SK-N-SH (cell line): ENCODE results near the gene DUSP28. TPM values are rescaled to one million over a fixed set of nuclear protein-coding genes. Genes with fewer than 3 reads are reported as not detected.

Source experiments
- CTCF ChIA-PET: fragments of 300-600, 350-600 bp; formaldehyde crosslinking; extraction: SDS; loops from one replicate; lab custom pipeline; 2021; lab: Yijun Ruan, JAX
- POLR2A ChIA-PET: fragments of 350-600 bp; sonication (Branson Sonifier 250); formaldehyde crosslinking; extraction: SDS; loops from one replicate; lab custom pipeline; 2020; ENCODE audit warnings: antibody characterized with exemption, inconsistent platforms; lab: Yijun Ruan, JAX
- DNase-seq: peaks from one replicate; pipeline ENCODE4 v3.0.0; 2012
- H2AFZ ChIP-seq: fragments of 200-600 bp; sonication (generic); 2 replicates; pipeline ENCODE4 v1.8.1; 2016; ENCODE audit warnings: antibody characterized with exemption, mild to moderate bottlenecking, low read depth
- H3F3A ChIP-seq: fragments of 200-600 bp; sonication (generic); replicated peaks from 2 replicates; pipeline ENCODE3; 2016; ENCODE audit warnings: antibody characterized with exemption, mild to moderate bottlenecking; ENCODE audit not compliant: insufficient read depth
- H3K27ac ChIP-seq, 2 experiments: fragments of 200-500 bp in 1 of 2; fragments of 200-600 bp in 1 of 2; sonication (Bioruptor generic) in 1 of 2; sonication (generic), shearing (Covaris generic) in 1 of 2; 2 replicates each; pipeline versions ENCODE4 v1.5.1 to v1.6.1; 2014 to 2016; ENCODE audit warnings: low read depth in 2 of 2, inconsistent platforms in 1 of 2, low read length in 1 of 2, mild to moderate bottlenecking in 1 of 2, mixed read lengths in 1 of 2
- H3K27me3 ChIP-seq: fragments of 200-600 bp; sonication (generic), shearing (Covaris generic); 2 replicates; pipeline ENCODE4 v1.6.1; 2016; ENCODE audit warnings: mixed run types; ENCODE audit not compliant: insufficient read depth
- H3K36me3 ChIP-seq, 2 experiments: fragments of 200-500 bp in 1 of 2; fragments of 200-600 bp in 1 of 2; sonication (Bioruptor generic) in 1 of 2; sonication (generic) in 1 of 2; replicated peaks in 1 of 2; 2 replicates each; pipeline versions ENCODE3 to v1.5.1; 2014 to 2016; ENCODE audit warnings: low read length in 1 of 2, mild to moderate bottlenecking in 1 of 2; ENCODE audit not compliant: insufficient read depth in 2 of 2, control insufficient read depth in 1 of 2
- H3K4me1 ChIP-seq, 2 experiments: fragments of 200-500 bp in 1 of 2; fragments of 200-600 bp in 1 of 2; sonication (Bioruptor generic) in 1 of 2; sonication (generic), shearing (Covaris generic) in 1 of 2; 2 replicates each; pipeline versions ENCODE4 v1.5.1 to v1.6.1; 2014 to 2016; ENCODE audit warnings: low read depth in 1 of 2, low read length in 1 of 2, mixed run types in 1 of 2; ENCODE audit not compliant: insufficient read depth in 2 of 2, control insufficient read depth in 1 of 2
- H3K4me2 ChIP-seq: fragments of 200-600 bp; sonication (generic), shearing (Covaris generic); 2 replicates; pipeline ENCODE4 v1.6.1; 2017; ENCODE audit warnings: mixed run types
- H3K4me3 ChIP-seq, 2 experiments: fragments of 200-500 bp in 1 of 2; fragments of 200-600 bp in 1 of 2; sonication (Bioruptor generic) in 1 of 2; sonication (generic), shearing (Covaris generic) in 1 of 2; 2 replicates each; pipeline versions ENCODE4 v1.5.1 to v1.8.1; 2014 to 2016; ENCODE audit warnings: low read depth in 2 of 2, inconsistent platforms in 1 of 2, low read length in 1 of 2, mild to moderate bottlenecking in 1 of 2, mixed read lengths in 1 of 2, moderate library complexity in 1 of 2
- H3K79me2 ChIP-seq: fragments of 200-600 bp; sonication (generic); 2 replicates; pipeline ENCODE4 v1.8.1; 2017; ENCODE audit warnings: mild to moderate bottlenecking; ENCODE audit not compliant: insufficient read depth
- H3K9ac ChIP-seq: fragments of 200-600 bp; sonication (generic); 2 replicates; pipeline ENCODE4 v1.6.1; 2017; ENCODE audit warnings: mixed run types
- H3K9me2 ChIP-seq: fragments of 200-600 bp; sonication (generic); 2 replicates; pipeline ENCODE4 v1.6.1; 2017; ENCODE audit warnings: mixed run types
- H3K9me3 ChIP-seq: fragments of 200-600 bp; sonication (generic); 2 replicates; pipeline ENCODE4 v1.6.1; 2017; ENCODE audit warnings: mixed run types, mild to moderate bottlenecking, moderate library complexity
- H4K20me1 ChIP-seq: fragments of 200-600 bp; sonication (generic); 2 replicates; pipeline ENCODE4 v1.6.1; 2017; ENCODE audit warnings: mild to moderate bottlenecking, mixed run types; ENCODE audit not compliant: insufficient read depth
- ELF1 ChIP-seq: IDR thresholded peaks from 2 replicates; pipeline ENCODE4 v1.4.0; 2012
- EP300 ChIP-seq, 2 experiments: IDR thresholded peaks; 2 replicates each; pipeline versions ENCODE4 v1.4.0 to v1.6.1; 2012; ENCODE audit warnings: borderline replicate concordance in 1 of 2, low read depth in 1 of 2, low read length in 1 of 2
- EZH2phosphoT487 ChIP-seq: fragments of 200-600 bp; sonication (generic); IDR thresholded peaks from 2 replicates; pipeline ENCODE4 v1.6.1; 2017; ENCODE audit warnings: low read depth, mixed run types, mild to moderate bottlenecking, antibody characterized with exemption, moderate library complexity, borderline replicate concordance
- FOSL2 ChIP-seq: IDR thresholded peaks from 2 replicates; pipeline ENCODE4 v1.4.0; 2012; ENCODE audit warnings: low read depth, mild to moderate bottlenecking, moderate library complexity, borderline replicate concordance
- GATA2 ChIP-seq: sonication (generic); formaldehyde crosslinking; IDR thresholded peaks from 2 replicates; pipeline ENCODE4 v1.5.0; 2020; ENCODE audit warnings: mild to moderate bottlenecking, missing genetic modification reagents
- JUND ChIP-seq: IDR thresholded peaks from 2 replicates; pipeline ENCODE4 v1.4.0; 2012
- MEF2A ChIP-seq: IDR thresholded peaks from 2 replicates; pipeline ENCODE4 v1.4.0; 2012; ENCODE audit warnings: low read depth, borderline replicate concordance
- MXI1 ChIP-seq: IDR thresholded peaks from 2 replicates; pipeline ENCODE4 v1.6.1; 2012; ENCODE audit warnings: mild to moderate bottlenecking, low read depth, low read length, improper control_type of control experiment
- NFIC ChIP-seq: IDR thresholded peaks from 2 replicates; pipeline ENCODE4 v1.4.0; 2012; ENCODE audit warnings: borderline replicate concordance
- NRF1 ChIP-seq: IDR thresholded peaks from 2 replicates; pipeline ENCODE4 v1.6.1; 2012; ENCODE audit warnings: low read depth, mild to moderate bottlenecking, low read length
- POLR2AphosphoS5 ChIP-seq: IDR thresholded peaks from 2 replicates; pipeline ENCODE4 v1.6.1; 2012; ENCODE audit warnings: low read depth, low read length
- REST ChIP-seq: IDR thresholded peaks from 2 replicates; pipeline ENCODE4 v1.6.1; 2012; ENCODE audit warnings: mild to moderate bottlenecking, low read depth, low read length, moderate library complexity
- SIN3A ChIP-seq: IDR thresholded peaks from 2 replicates; pipeline ENCODE4 v1.6.1; 2012; ENCODE audit warnings: low read depth, mild to moderate bottlenecking, low read length, moderate library complexity, borderline replicate concordance
- TAF1 ChIP-seq: IDR thresholded peaks from 2 replicates; pipeline ENCODE4 v1.6.1; 2012; ENCODE audit warnings: low read depth, mild to moderate bottlenecking, low read length, moderate library complexity, borderline replicate concordance
- TCF12 ChIP-seq: IDR thresholded peaks from 2 replicates; pipeline ENCODE4 v1.4.0; 2012
- TEAD4 ChIP-seq: IDR thresholded peaks from 2 replicates; pipeline ENCODE4 v1.4.0; 2012; ENCODE audit warnings: mild to moderate bottlenecking, borderline replicate concordance; ENCODE audit not compliant: insufficient read depth
- ZBTB33 ChIP-seq: IDR thresholded peaks from 2 replicates; pipeline ENCODE4 v1.4.0; 2012; ENCODE audit warnings: low read depth, borderline replicate concordance
- WGBS: methylation state at CpG from one replicate; pipeline ENCODE4 v1.1.6; 2017; ENCODE audit warnings: low lambda C conversion rate; 5-methylcytosine and 5-hydroxymethylcytosine counted together
- polyA plus RNA-seq, 3 experiments: library from polyadenylated mRNA; depleted of rRNA; stranded (reverse); fragments of >200 nt; gene quantifications; 2 replicates each; pipeline ENCODE4 v1.2.3, GENCODE V29; 2012
- TF ChIP-seq, protein P1 (sequence below): IDR thresholded peaks from 2 replicates; pipeline ENCODE4 v1.4.0; 2012; ENCODE audit warnings: low read depth, borderline replicate concordance
- TF ChIP-seq, protein P2 (sequence below): fragments of 150-350 bp; IDR thresholded peaks from 2 replicates; pipeline ENCODE4 v1.6.1; 2016; ENCODE audit warnings: mild to moderate bottlenecking, low read depth, low read length
- TF ChIP-seq, protein P3 (sequence below): IDR thresholded peaks from 2 replicates; pipeline ENCODE4 v1.4.0; 2012; ENCODE audit warnings: low read depth

Gene DUSP28
- polyA plus RNA-seq, 1 of the 3 experiments (the other 2 are of a cell fraction), result 4.1 TPM

- ChIA-PET CTCF (no interaction called here), POLR2A (no interaction called here)
- Histone ChIP-seq H3K27ac (no peak overlapping the region), H3K9ac (no peak overlapping the region), H3K79me2 (peaks cover 89% of the 10 kb centered on the region), H3K36me3 (peaks cover 8% of the 10 kb centered on the region in 2 experiments), H4K20me1 (peaks cover 34% of the 10 kb centered on the region), H2AFZ (no peak overlapping the region), H3K4me3 (no peak overlapping the region), H3K27me3 (no peaks in the 10 kb centered on the region), H3K9me2 (no peaks in the 10 kb centered on the region), H3K4me2 (no peak overlapping the region), H3F3A (peaks cover 3% of the 10 kb centered on the region), H3K4me1 (peaks cover 17 to 35% of the 10 kb centered on the region in 2 experiments; a peak in 3 of 4 replicates), H3K9me3 (no peaks in the 10 kb centered on the region)
- 92% methylated on average over 3 of the region's 4 CpGs for WGBS
- TF ChIP-seq EZH2phosphoT487 (no peak), JUND (no peak), MXI1 (no peak), SIN3A (no peak), TCF12 (no peak), EP300 (IDR thresholded peaks at IDR 0.05; ENCODE audit: borderline replicate concordance in 1 of 2, low read depth in 1 of 2, low read length in 1 of 2) (no peak), TAF1 (no peak), POLR2AphosphoS5 (no peak), GATA2 (no peak), MEF2A (no peak), NRF1 (no peak)
- TF ChIP-seq, protein P1, sequence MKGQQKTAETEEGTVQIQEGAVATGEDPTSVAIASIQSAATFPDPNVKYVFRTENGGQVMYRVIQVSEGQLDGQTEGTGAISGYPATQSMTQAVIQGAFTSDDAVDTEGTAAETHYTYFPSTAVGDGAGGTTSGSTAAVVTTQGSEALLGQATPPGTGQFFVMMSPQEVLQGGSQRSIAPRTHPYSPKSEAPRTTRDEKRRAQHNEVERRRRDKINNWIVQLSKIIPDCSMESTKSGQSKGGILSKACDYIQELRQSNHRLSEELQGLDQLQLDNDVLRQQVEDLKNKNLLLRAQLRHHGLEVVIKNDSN, result no peak
- TF ChIP-seq, protein P2, sequence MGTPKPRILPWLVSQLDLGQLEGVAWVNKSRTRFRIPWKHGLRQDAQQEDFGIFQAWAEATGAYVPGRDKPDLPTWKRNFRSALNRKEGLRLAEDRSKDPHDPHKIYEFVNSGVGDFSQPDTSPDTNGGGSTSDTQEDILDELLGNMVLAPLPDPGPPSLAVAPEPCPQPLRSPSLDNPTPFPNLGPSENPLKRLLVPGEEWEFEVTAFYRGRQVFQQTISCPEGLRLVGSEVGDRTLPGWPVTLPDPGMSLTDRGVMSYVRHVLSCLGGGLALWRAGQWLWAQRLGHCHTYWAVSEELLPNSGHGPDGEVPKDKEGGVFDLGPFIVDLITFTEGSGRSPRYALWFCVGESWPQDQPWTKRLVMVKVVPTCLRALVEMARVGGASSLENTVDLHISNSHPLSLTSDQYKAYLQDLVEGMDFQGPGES, result no peak
- DNase-seq, result no peak
These were observed 23.6 kb downstream of the DUSP28 start for GRCh38 chr2:240583774-240584173.

- CTCF ChIA-PET, result interaction anchor here (1.2 to 5.7 kb wide), 3 partner anchors 18 to 564 kb away, joined by 3 to 31 read pairs (median 5); no protein-coding TSS in a partner anchor
- H3K9ac ChIP-seq, result peak overlapping the region; percentile 93; the same call in 1 of the 2 replicates
- TF ChIP-seq NFIC (no peak), ELF1 (no peak), REST (no peak), GATA2 (no peak), MEF2A (no peak), TEAD4 (no peak), ZBTB33 (no peak), FOSL2 (no peak)
- TF ChIP-seq, protein P3, sequence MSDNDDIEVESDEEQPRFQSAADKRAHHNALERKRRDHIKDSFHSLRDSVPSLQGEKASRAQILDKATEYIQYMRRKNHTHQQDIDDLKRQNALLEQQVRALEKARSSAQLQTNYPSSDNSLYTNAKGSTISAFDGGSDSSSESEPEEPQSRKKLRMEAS, result no peak
These were observed 24.4 kb downstream of the DUSP28 start for GRCh38 chr2:240584486-240585031.

More at GRCh38 chr2:240584486-240585031, 24.4 kb downstream of the DUSP28 start:
- peaks cover 3% of the 10 kb centered on the region for H3F3A ChIP-seq
- no peak for DNase-seq
- H3K9me3 ChIP-seq, result no peaks in the 10 kb centered on the region
- 96% methylated on average over 4 of the region's 4 CpGs for WGBS
- H3K79me2 ChIP-seq, result peaks cover 94% of the 10 kb centered on the region
- H3K27me3 ChIP-seq, result no peaks in the 10 kb centered on the region
- H3K4me2 ChIP-seq, result peak overlapping the region; percentile 95
- H3K4me3 ChIP-seq, result peak overlapping the region in 1 of 2 experiments; percentile 100; a peak in 1 of 4 replicates
- H3K4me1 ChIP-seq, result peaks cover 17 to 35% of the 10 kb centered on the region in 2 experiments; a peak in 3 of 4 replicates
- H4K20me1 ChIP-seq, result peaks cover 31% of the 10 kb centered on the region
- no peak overlapping the region for H3K27ac ChIP-seq
- no peaks in the 10 kb centered on the region for H3K9me2 ChIP-seq
- no peak overlapping the region for H2AFZ ChIP-seq
- peaks cover 8 to 12% of the 10 kb centered on the region in 2 experiments for H3K36me3 ChIP-seq
- POLR2A ChIA-PET, result interaction anchor here (0.8 to 3.2 kb wide), 2 partner anchors 18 to 23 kb away, joined by 3 to 19 read pairs; partner anchors contain the start of gene DUSP28
